OCI-LY7 (cell line): Measurements from ENCODE around the gene VSX1. TPM values are rescaled to one million over a fixed set of nuclear protein-coding genes. Genes with fewer than 3 reads are reported as not detected.

Source experiments
- BruUV-seq: library from RNA; stranded (reverse); fragments of 400-500 nt; replicated peaks from 2 replicates; lab custom pipeline; 2021; lab: Mats Ljungman, UMichigan
- CTCF ChIA-PET: fragments of 300-600 bp; sonication (Branson Sonifier 250); formaldehyde crosslinking; loops from one replicate; lab custom pipeline; 2022; ENCODE audit warnings: antibody characterized with exemption; ENCODE audit not compliant: unreplicated experiment; lab: Charles Lee
- POLR2A ChIA-PET: fragments of 300-600 bp; sonication (Branson Sonifier 250); formaldehyde crosslinking; loops from one replicate; lab custom pipeline; 2022; ENCODE audit warnings: antibody characterized with exemption; lab: Charles Lee
- DNase-seq: peaks from one replicate; pipeline ENCODE4 v3.0.0-alpha.2; 2015; ENCODE audit warnings: low spot score
- H2AFZ ChIP-seq: fragments of 200-600 bp; sonication (generic), shearing (Covaris generic); 2 replicates; pipeline ENCODE4 v1.6.1; 2014; ENCODE audit warnings: mild to moderate bottlenecking, antibody characterized with exemption, low read length, moderate library complexity
- H3K27ac ChIP-seq: fragments of 200-600 bp; sonication (generic); 2 replicates; pipeline ENCODE4 v1.5.1; 2014; ENCODE audit warnings: mixed run types, low read depth, mild to moderate bottlenecking, moderate library complexity, low read length, inconsistent platforms; ENCODE audit not compliant: poor library complexity, severe bottlenecking
- H3K36me3 ChIP-seq: fragments of 200-600 bp; sonication (generic); 2 replicates; pipeline ENCODE4 v1.6.1; 2014; ENCODE audit warnings: mild to moderate bottlenecking, antibody characterized with exemption, low read length, moderate library complexity, mixed read lengths; ENCODE audit not compliant: insufficient read depth
- H3K4me1 ChIP-seq: fragments of 200-600 bp; sonication (generic); 2 replicates; pipeline ENCODE4 v1.5.1; 2014; ENCODE audit warnings: mild to moderate bottlenecking, low read length; ENCODE audit not compliant: insufficient read depth, poor library complexity, severe bottlenecking
- H3K4me2 ChIP-seq: fragments of 200-600 bp; sonication (generic); 2 replicates; pipeline ENCODE4 v1.6.1; 2014; ENCODE audit warnings: mild to moderate bottlenecking, low read length
- H3K4me3 ChIP-seq: fragments of 200-600 bp; sonication (generic); 2 replicates; pipeline ENCODE4 v1.5.1; 2014; ENCODE audit warnings: mild to moderate bottlenecking, low read depth, low read length; ENCODE audit not compliant: poor library complexity, severe bottlenecking
- H3K79me2 ChIP-seq: fragments of 200-600 bp; sonication (generic); 2 replicates; pipeline ENCODE4 v1.6.1; 2016; ENCODE audit warnings: low read depth, mild to moderate bottlenecking, low read length, moderate library complexity, mixed read lengths; ENCODE audit not compliant: insufficient read depth
- H3K9me2 ChIP-seq: fragments of 200-600 bp; sonication (generic); 2 replicates; pipeline ENCODE4 v1.6.1; 2016; ENCODE audit warnings: mild to moderate bottlenecking, low read length, mixed read lengths; ENCODE audit not compliant: insufficient read depth
- H3K9me3 ChIP-seq: fragments of 200-600 bp; sonication (generic); 2 replicates; pipeline ENCODE4 v1.6.1; 2014; ENCODE audit warnings: mild to moderate bottlenecking, mixed run types, low read length, mixed read lengths
- H4K20me1 ChIP-seq: fragments of 200-600 bp; sonication (generic); 2 replicates; pipeline ENCODE4 v1.6.1; 2014; ENCODE audit warnings: mild to moderate bottlenecking, antibody characterized with exemption, low read length, moderate library complexity, mixed read lengths; ENCODE audit not compliant: insufficient read depth
- EZH2phosphoT487 ChIP-seq: fragments of 200-600 bp; sonication (generic); IDR thresholded peaks from 2 replicates; pipeline ENCODE4 v1.6.1; 2018; ENCODE audit warnings: low read depth, borderline replicate concordance, mild to moderate bottlenecking, mixed run types, antibody characterized with exemption, low read length, moderate library complexity, mixed read lengths
- intact Hi-C: fragments of 100-400 bp; cut with micrococcal nuclease; formaldehyde crosslinking; loops from one replicate; pipeline ENCODE4 v1.10.0; 2022; ENCODE audit not compliant: unreplicated experiment
- total RNA-seq, 2 experiments: library from RNA; depleted of rRNA in 1 of 2; stranded (reverse); fragments of >200 nt in 1 of 2; shearing (Covaris generic) in 1 of 2; gene quantifications; 2 replicates each; pipeline ENCODE4 v1.2.3, GENCODE V29; 2014 to 2022
- TF ChIP-seq, protein P1 (sequence below): fragments of 200-600 bp; sonication (generic); conservative IDR thresholded peaks from 2 replicates; pipeline ENCODE4 v1.5.1; 2014; ENCODE audit warnings: mild to moderate bottlenecking, antibody characterized with exemption, low read length, moderate library complexity, mixed read lengths

Gene VSX1
- total RNA-seq, 2 experiments from 2014 or later: not detected

GRCh38 chr20:25049261-25050060 is 32.5 kb downstream of the VSX1 start:
- intact Hi-C loops: no loop called here
- Histone ChIP-seq H4K20me1 (no peaks in the 10 kb centered on the region), H3K9me3 (no peaks in the 10 kb centered on the region), H3K9me2 (no peaks in the 10 kb centered on the region), H2AFZ (no peak overlapping the region), H3K27ac (no peak overlapping the region), H3K4me1 (peaks cover 8% of the 10 kb centered on the region), H3K4me2 (no peak overlapping the region), H3K36me3 (no peaks in the 10 kb centered on the region), H3K79me2 (no peaks in the 10 kb centered on the region), H3K4me3 (no peak overlapping the region)
- ChIA-PET POLR2A (no interaction called here), CTCF (no interaction called here)
- TF ChIP-seq EZH2phosphoT487: no peak
- TF ChIP-seq, protein P1, sequence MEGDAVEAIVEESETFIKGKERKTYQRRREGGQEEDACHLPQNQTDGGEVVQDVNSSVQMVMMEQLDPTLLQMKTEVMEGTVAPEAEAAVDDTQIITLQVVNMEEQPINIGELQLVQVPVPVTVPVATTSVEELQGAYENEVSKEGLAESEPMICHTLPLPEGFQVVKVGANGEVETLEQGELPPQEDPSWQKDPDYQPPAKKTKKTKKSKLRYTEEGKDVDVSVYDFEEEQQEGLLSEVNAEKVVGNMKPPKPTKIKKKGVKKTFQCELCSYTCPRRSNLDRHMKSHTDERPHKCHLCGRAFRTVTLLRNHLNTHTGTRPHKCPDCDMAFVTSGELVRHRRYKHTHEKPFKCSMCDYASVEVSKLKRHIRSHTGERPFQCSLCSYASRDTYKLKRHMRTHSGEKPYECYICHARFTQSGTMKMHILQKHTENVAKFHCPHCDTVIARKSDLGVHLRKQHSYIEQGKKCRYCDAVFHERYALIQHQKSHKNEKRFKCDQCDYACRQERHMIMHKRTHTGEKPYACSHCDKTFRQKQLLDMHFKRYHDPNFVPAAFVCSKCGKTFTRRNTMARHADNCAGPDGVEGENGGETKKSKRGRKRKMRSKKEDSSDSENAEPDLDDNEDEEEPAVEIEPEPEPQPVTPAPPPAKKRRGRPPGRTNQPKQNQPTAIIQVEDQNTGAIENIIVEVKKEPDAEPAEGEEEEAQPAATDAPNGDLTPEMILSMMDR: no peak
- no peak for DNase-seq
- BruUV-seq: no TSS peak

DNA sequence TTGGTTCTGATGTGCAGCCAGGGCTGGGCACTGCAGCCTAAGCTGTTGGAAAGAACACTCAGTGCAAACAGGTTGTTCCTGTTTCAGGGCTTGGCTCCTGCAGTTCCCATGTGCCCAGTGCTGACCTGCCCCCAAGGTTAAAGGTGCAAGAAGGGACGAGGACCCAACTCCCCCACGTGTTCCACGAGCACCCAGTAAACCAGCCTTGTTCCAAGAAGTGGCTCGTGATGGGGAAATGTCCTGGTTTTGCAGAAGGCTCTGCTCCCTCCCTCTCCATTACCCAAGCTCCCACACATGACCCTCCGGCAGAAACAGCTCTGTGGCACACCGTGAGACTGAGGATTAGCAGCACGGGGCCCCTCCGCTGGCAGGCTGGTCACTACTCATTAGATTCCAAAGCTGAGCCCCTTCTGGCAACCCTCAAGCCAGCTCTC is 33.4 kb downstream of the VSX1 start:
- no peaks in the 10 kb centered on the region for H3K36me3 ChIP-seq
- no peaks in the 10 kb centered on the region for H4K20me1 ChIP-seq
- BruUV-seq: no TSS peak
- H3K4me3 ChIP-seq: no peak overlapping the region
- H3K79me2 ChIP-seq: no peaks in the 10 kb centered on the region
- DNase-seq: no peak
- H2AFZ ChIP-seq: no peak overlapping the region
- intact Hi-C loops: no loop called here
- CTCF ChIA-PET: no interaction called here
- TF ChIP-seq, protein P1: no peak
- TF ChIP-seq EZH2phosphoT487: no peak
- H3K4me1 ChIP-seq: peaks cover 6% of the 10 kb centered on the region
- no peak overlapping the region for H3K4me2 ChIP-seq
- H3K27ac ChIP-seq: no peak overlapping the region
- no peaks in the 10 kb centered on the region for H3K9me2 ChIP-seq
- H3K9me3 ChIP-seq: no peaks in the 10 kb centered on the region
- POLR2A ChIA-PET: no interaction called here

DNA sequence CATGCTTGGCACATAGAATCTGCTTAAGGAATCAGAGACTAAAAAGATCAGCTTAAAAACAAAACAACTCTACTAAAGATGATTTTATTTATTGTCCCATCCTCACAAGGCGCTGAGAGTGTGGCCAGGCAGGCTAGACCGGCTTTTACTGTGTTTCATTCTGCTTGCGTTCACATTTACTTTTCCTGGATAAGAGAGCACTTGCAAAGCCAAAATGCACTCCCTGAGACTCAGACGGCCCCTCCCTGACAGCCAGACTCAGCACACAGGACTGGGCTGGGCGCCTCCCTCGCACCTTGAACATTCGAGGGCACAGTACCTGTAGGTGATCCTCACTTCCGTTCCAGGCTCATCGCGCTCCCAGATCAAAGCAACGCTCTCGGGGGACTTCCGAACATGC is 34.2 kb downstream of the VSX1 start:
- H3K4me1 ChIP-seq: peaks cover 14% of the 10 kb centered on the region
- ChIA-PET CTCF (no interaction called here), POLR2A (interaction anchor here (1.3 kb wide), 1 partner anchor 11 kb away, joined by 7 read pairs; no protein-coding TSS in a partner anchor)
- no peak for DNase-seq
- TF ChIP-seq EZH2phosphoT487: no peak
- TF ChIP-seq, protein P1: no peak
- no peaks in the 10 kb centered on the region for H3K79me2 ChIP-seq
- H3K4me3 ChIP-seq: no peak overlapping the region
- no peaks in the 10 kb centered on the region for H3K36me3 ChIP-seq
- H3K9me3 ChIP-seq: no peaks in the 10 kb centered on the region
- intact Hi-C loops: no loop called here
- no TSS peak for BruUV-seq
- no peak overlapping the region for H3K27ac ChIP-seq
- no peak overlapping the region for H2AFZ ChIP-seq
- no peaks in the 10 kb centered on the region for H3K9me2 ChIP-seq
- no peaks in the 10 kb centered on the region for H4K20me1 ChIP-seq
- H3K4me2 ChIP-seq: no peak overlapping the region
